ENCODE measurements around the gene PTPRD.

Gene PTPRD

DNA sequence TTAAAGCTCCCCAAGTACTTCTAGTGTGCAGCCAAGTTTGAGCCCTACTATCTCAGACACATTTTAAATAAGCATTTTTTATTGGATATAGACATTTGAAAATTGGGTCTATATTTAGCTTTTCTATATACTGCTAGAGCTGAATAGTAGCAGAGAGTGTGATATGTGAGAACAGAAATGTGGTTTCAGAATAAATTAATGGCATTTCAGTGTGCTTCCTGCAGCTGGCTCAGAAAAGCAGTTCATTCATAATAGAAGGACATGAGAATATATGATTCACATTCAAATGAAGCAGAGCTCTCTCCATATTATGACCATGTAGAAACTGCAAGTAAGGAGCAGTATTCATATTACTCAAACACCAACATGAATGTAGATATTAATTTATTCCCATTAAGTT, 464.0 kb downstream of the PTPRD start:
- H3K9me3 ChIP-seq (ENCODE audit: insufficient read depth, low read depth, low read length) = no peaks in the 10 kb centered on the region
- H3K36me3 ChIP-seq (ENCODE audit: insufficient read depth, low read length) = no peaks in the 10 kb centered on the region
- H3K9me2 ChIP-seq (replicated peaks; ENCODE audit: low read depth, low read length) = no peaks in the 10 kb centered on the region

DNA sequence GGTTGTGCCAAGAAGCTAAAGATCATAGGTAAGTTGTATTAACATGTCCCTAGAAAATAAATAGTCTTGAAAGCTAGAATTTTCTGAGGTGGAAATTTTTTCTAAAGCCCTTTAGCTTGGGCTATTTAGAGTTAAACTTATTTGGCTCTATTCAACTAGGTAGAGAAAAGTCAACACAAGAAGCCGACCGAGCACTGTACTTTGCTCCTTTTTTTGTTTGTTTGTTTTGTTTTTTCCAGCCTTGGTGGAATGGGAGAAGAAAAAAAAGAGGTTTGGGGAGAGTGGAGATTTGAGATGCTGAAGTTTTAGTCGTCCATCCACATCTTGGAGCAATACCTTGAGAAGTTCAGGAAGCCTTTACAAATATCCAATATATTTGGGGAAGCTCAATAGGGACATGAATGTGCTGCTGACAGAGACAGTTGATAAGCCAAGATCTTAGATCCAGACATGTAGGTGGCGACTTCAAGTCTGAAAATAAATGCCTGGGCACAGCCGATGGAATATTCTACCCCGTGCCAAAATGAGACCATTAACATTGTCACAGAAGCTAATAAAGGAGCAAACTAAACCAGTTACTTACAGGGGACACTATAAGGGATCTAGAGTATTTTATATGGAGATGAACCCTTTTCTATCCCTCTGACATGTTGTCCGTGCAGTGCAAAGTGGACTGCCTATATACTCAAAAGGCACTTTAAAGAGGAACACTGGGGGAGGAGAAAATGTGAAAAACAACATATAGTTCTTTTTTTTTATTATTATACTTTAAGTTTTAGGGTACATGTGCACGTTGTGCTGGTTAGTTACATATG, 466.1 kb downstream of the PTPRD start:
- no peak overlapping the region for H2AFZ ChIP-seq (ENCODE audit: low read length)
- TF ChIP-seq EZH2phosphoT487 (IDR thresholded peaks at IDR 0.05; ENCODE audit: borderline replicate concordance) = no peak
- TF ChIP-seq, protein P1, sequence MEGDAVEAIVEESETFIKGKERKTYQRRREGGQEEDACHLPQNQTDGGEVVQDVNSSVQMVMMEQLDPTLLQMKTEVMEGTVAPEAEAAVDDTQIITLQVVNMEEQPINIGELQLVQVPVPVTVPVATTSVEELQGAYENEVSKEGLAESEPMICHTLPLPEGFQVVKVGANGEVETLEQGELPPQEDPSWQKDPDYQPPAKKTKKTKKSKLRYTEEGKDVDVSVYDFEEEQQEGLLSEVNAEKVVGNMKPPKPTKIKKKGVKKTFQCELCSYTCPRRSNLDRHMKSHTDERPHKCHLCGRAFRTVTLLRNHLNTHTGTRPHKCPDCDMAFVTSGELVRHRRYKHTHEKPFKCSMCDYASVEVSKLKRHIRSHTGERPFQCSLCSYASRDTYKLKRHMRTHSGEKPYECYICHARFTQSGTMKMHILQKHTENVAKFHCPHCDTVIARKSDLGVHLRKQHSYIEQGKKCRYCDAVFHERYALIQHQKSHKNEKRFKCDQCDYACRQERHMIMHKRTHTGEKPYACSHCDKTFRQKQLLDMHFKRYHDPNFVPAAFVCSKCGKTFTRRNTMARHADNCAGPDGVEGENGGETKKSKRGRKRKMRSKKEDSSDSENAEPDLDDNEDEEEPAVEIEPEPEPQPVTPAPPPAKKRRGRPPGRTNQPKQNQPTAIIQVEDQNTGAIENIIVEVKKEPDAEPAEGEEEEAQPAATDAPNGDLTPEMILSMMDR (conservative IDR thresholded peaks at IDR 0.05; ENCODE audit: low read length) = no peak
- no peaks in the 10 kb centered on the region for H3F3A ChIP-seq (ENCODE audit: low read depth)
- H3K4me1 ChIP-seq (ENCODE audit: insufficient read depth, low read length, poor library complexity, severe bottlenecking) = no peaks in the 10 kb centered on the region
- H3K9ac ChIP-seq (ENCODE audit: low read depth, low read length, poor library complexity, severe bottlenecking) = no peak overlapping the region
- H3K9me2 ChIP-seq (replicated peaks; ENCODE audit: low read depth, low read length) = no peaks in the 10 kb centered on the region
- H3K79me2 ChIP-seq (ENCODE audit: insufficient read depth, low read length) = no peaks in the 10 kb centered on the region
- no peaks in the 10 kb centered on the region for H3K36me3 ChIP-seq (ENCODE audit: insufficient read depth, low read length)
- H3K4me3 ChIP-seq (ENCODE audit: low read length, poor library complexity, severe bottlenecking) = no peak overlapping the region
- no peaks in the 10 kb centered on the region for H4K20me1 ChIP-seq (ENCODE audit: insufficient read depth, low read length, poor library complexity, severe bottlenecking)
- no peaks in the 10 kb centered on the region for H3K27me3 ChIP-seq (ENCODE audit: insufficient read depth, low read length, poor library complexity, severe bottlenecking)
- H3K4me2 ChIP-seq (ENCODE audit: low read depth, low read length, poor library complexity, severe bottlenecking) = no peak overlapping the region
- H3K9me3 ChIP-seq (ENCODE audit: insufficient read depth, low read depth, low read length) = no peaks in the 10 kb centered on the region

More for the DNA sequence above, 464.0 kb downstream of the PTPRD start:
- Histone ChIP-seq H3F3A (ENCODE audit: low read depth) (no peaks in the 10 kb centered on the region), H3K27me3 (ENCODE audit: insufficient read depth, low read length, poor library complexity, severe bottlenecking) (no peaks in the 10 kb centered on the region), H3K79me2 (ENCODE audit: insufficient read depth, low read length) (no peaks in the 10 kb centered on the region), H4K20me1 (ENCODE audit: insufficient read depth, low read length, poor library complexity, severe bottlenecking) (no peaks in the 10 kb centered on the region), H3K9ac (ENCODE audit: low read depth, low read length, poor library complexity, severe bottlenecking) (no peak overlapping the region), H3K4me1 (ENCODE audit: insufficient read depth, low read length, poor library complexity, severe bottlenecking) (no peaks in the 10 kb centered on the region), H2AFZ (ENCODE audit: low read length) (no peak overlapping the region), H3K4me3 (ENCODE audit: low read length, poor library complexity, severe bottlenecking) (no peak overlapping the region), H3K4me2 (ENCODE audit: low read depth, low read length, poor library complexity, severe bottlenecking) (no peak overlapping the region)
- no peak for TF ChIP-seq EZH2phosphoT487 (IDR thresholded peaks at IDR 0.05; ENCODE audit: borderline replicate concordance)

DNA sequence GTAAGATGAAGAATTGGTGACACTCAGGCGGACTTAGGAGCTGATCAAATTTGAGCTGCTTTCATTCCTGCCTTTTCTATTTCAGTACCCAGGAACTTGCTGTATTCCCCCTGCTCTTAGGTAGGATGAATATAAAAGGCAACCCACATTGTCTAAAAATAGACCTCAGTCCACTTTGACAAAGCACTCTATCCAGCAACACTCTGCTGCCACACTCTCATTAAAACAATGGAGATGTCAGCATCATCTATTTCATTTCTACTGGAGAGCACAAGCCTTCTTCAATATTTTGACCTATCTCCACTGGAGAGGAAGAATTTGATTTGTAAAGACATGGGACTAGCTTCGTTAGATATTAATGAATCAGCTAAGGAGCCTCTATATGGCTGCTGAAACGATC, 468.4 kb downstream of the PTPRD start:
- Histone ChIP-seq H3K9me2 (replicated peaks; ENCODE audit: low read depth, low read length) (no peaks in the 10 kb centered on the region), H3K4me3 (ENCODE audit: low read length, poor library complexity, severe bottlenecking) (no peak overlapping the region), H3K79me2 (ENCODE audit: insufficient read depth, low read length) (no peaks in the 10 kb centered on the region)

More for the DNA sequence above, 468.4 kb downstream of the PTPRD start:
- no peak overlapping the region for H3K9ac ChIP-seq (ENCODE audit: low read depth, low read length, poor library complexity, severe bottlenecking)
- no peak overlapping the region for H2AFZ ChIP-seq (ENCODE audit: low read length)
- H3K36me3 ChIP-seq (ENCODE audit: insufficient read depth, low read length) = no peaks in the 10 kb centered on the region
- H3K4me2 ChIP-seq (ENCODE audit: low read depth, low read length, poor library complexity, severe bottlenecking) = no peak overlapping the region
- TF ChIP-seq, protein P1 (conservative IDR thresholded peaks at IDR 0.05; ENCODE audit: low read length) = no peak
- no peak for TF ChIP-seq EZH2phosphoT487 (IDR thresholded peaks at IDR 0.05; ENCODE audit: borderline replicate concordance)
- H3K4me1 ChIP-seq (ENCODE audit: insufficient read depth, low read length, poor library complexity, severe bottlenecking) = no peaks in the 10 kb centered on the region
- no peaks in the 10 kb centered on the region for H4K20me1 ChIP-seq (ENCODE audit: insufficient read depth, low read length, poor library complexity, severe bottlenecking)
- H3K9me3 ChIP-seq (ENCODE audit: insufficient read depth, low read depth, low read length) = no peaks in the 10 kb centered on the region
- no peaks in the 10 kb centered on the region for H3K27me3 ChIP-seq (ENCODE audit: insufficient read depth, low read length, poor library complexity, severe bottlenecking)
- H3F3A ChIP-seq (ENCODE audit: low read depth) = no peaks in the 10 kb centered on the region

All from Loucy (cell line).